Astrocyte (in vitro differentiated cells and primary cell): ENCODE data around the gene AQP7. TPM values are rescaled to one million over a fixed set of nuclear protein-coding genes. Genes with fewer than 3 reads are reported as not detected.
"Not testable (repeated sequence)": the region's sequence is repeated elsewhere in the genome, so short reads cannot be mapped to it uniquely, and the experiment has no call there.

ENCODE experiments used
- DNase-seq: peaks from one replicate; pipeline ENCODE4 v3.0.0-alpha.2; 2010; ENCODE audit warnings: low read depth
- FAIRE-seq: peaks from 2 replicates; lab custom pipeline; 2011; peaks lifted over from hg19 to GRCh38; lab: Jason Lieb, UNC
- H2AFZ ChIP-seq: 2 replicates; pipeline ENCODE4 v1.6.0; 2012; ENCODE audit warnings: low read depth, low read length, inconsistent platforms
- H3K27ac ChIP-seq: 2 replicates; pipeline ENCODE4 v1.5.1; 2011; ENCODE audit warnings: low read depth, low read length, inconsistent platforms
- H3K27me3 ChIP-seq: 2 replicates; pipeline ENCODE4 v1.6.0; 2011; ENCODE audit warnings: low read length, inconsistent platforms; ENCODE audit not compliant: insufficient read depth
- H3K36me3 ChIP-seq: 2 replicates; pipeline ENCODE4 v1.5.1; 2011; ENCODE audit warnings: low read length, inconsistent platforms; ENCODE audit not compliant: insufficient read depth
- H3K4me1 ChIP-seq: 2 replicates; pipeline ENCODE4 v1.5.1; 2011; ENCODE audit warnings: low read length, inconsistent platforms; ENCODE audit not compliant: insufficient read depth
- H3K4me2 ChIP-seq: 2 replicates; pipeline ENCODE4 v1.6.0; 2012; ENCODE audit warnings: low read length, inconsistent platforms
- H3K4me3 ChIP-seq: 2 replicates; pipeline ENCODE4 v1.5.1; 2011; ENCODE audit warnings: low read depth, mild to moderate bottlenecking, low read length, inconsistent platforms; ENCODE audit not compliant: insufficient read depth
- H3K79me2 ChIP-seq: 2 replicates; pipeline ENCODE4 v1.6.0; 2012; ENCODE audit warnings: mild to moderate bottlenecking, low read length, inconsistent platforms; ENCODE audit not compliant: insufficient read depth
- H3K9ac ChIP-seq: 2 replicates; pipeline ENCODE4 v1.6.0; 2012; ENCODE audit warnings: mild to moderate bottlenecking, low read length, inconsistent platforms
- H3K9me3 ChIP-seq: 2 replicates; pipeline ENCODE4 v1.5.1; 2012; ENCODE audit warnings: low read depth, mild to moderate bottlenecking, low read length, inconsistent platforms; ENCODE audit not compliant: insufficient read depth
- H4K20me1 ChIP-seq: 2 replicates; pipeline ENCODE4 v1.6.0; 2012; ENCODE audit warnings: low read length, inconsistent platforms; ENCODE audit not compliant: insufficient read depth
- H3K27ac Mint-ChIP-seq: one replicate; pipeline ENCODE4 v1.8.0; 2021; ENCODE audit warnings: mild to moderate bottlenecking, mixed read lengths; ENCODE audit not compliant: unreplicated experiment
- H3K27me3 Mint-ChIP-seq: one replicate; pipeline ENCODE4 v1.8.0; 2021; ENCODE audit warnings: low read depth, mixed read lengths; ENCODE audit not compliant: unreplicated experiment
- H3K36me3 Mint-ChIP-seq: one replicate; pipeline ENCODE4 v1.8.0; 2021; ENCODE audit warnings: low read depth, mixed read lengths; ENCODE audit not compliant: unreplicated experiment
- H3K4me1 Mint-ChIP-seq: one replicate; pipeline ENCODE4 v1.8.0; 2021; ENCODE audit warnings: low read depth, mixed read lengths; ENCODE audit not compliant: unreplicated experiment
- H3K4me3 Mint-ChIP-seq: one replicate; pipeline ENCODE4 v1.8.0; 2021; ENCODE audit warnings: mild to moderate bottlenecking, moderate library complexity, mixed read lengths; ENCODE audit not compliant: unreplicated experiment
- H3K9me3 Mint-ChIP-seq: one replicate; pipeline ENCODE4 v1.8.0; 2021; ENCODE audit warnings: mild to moderate bottlenecking, mixed read lengths; ENCODE audit not compliant: unreplicated experiment
- CTCF ChIP-seq: IDR thresholded peaks from 2 replicates; pipeline ENCODE4 v1.5.1; 2011; ENCODE audit warnings: low read depth, mild to moderate bottlenecking, inconsistent platforms, low read length, moderate library complexity; ENCODE audit not compliant: insufficient read depth
- EZH2 ChIP-seq: IDR thresholded peaks from 2 replicates; pipeline ENCODE4 v1.6.1; 2012; ENCODE audit warnings: mild to moderate bottlenecking, low read length, inconsistent platforms; ENCODE audit not compliant: insufficient read depth
- total RNA-seq: library from RNA; stranded (reverse); gene quantifications from 2 replicates; pipeline ENCODE4 v1.2.1, GENCODE V29; 2021

The AQP7 gene
- total RNA-seq, 1 donor from 2014 or later: 1.9 TPM

GRCh38 chr9:33424043-33424442 is 21.7 kb upstream of the AQP7 start:
- peaks cover 17% of the 10 kb centered on the region for H3K27me3 Mint-ChIP-seq
- H3K4me2 ChIP-seq, H3K9me3 ChIP-seq, H3K36me3 ChIP-seq, H2AFZ ChIP-seq, H3K4me3 ChIP-seq, H3K4me1 ChIP-seq, H3K27me3 ChIP-seq, H4K20me1 ChIP-seq, H3K4me1 Mint-ChIP-seq, DNase-seq, H3K27ac ChIP-seq, H3K9me3 Mint-ChIP-seq, H3K4me3 Mint-ChIP-seq, H3K27ac Mint-ChIP-seq, FAIRE-seq, H3K9ac ChIP-seq, H3K79me2 ChIP-seq, H3K36me3 Mint-ChIP-seq: not testable (repeated sequence)

- no peak for FAIRE-seq
Measured at GRCh38 chr9:33419708-33420303, 17.4 kb upstream of the AQP7 start.

GRCh38 chr9:33418090-33418489 is 15.7 kb upstream of the AQP7 start:
- no peak overlapping the region for H3K27ac Mint-ChIP-seq
- no peak for TF ChIP-seq EZH2
- no peak for TF ChIP-seq CTCF
- H3K27ac ChIP-seq: no peak overlapping the region

More at GRCh38 chr9:33419708-33420303, 17.4 kb upstream of the AQP7 start:
- no peak for DNase-seq
- Histone ChIP-seq H3K27ac (no peak overlapping the region), H3K36me3 (no peaks in the 10 kb centered on the region), H3K4me3 (no peak overlapping the region), H3K4me2 (no peak overlapping the region), H3K4me1 (no peaks in the 10 kb centered on the region), H3K9me3 (no peaks in the 10 kb centered on the region), H4K20me1 (no peaks in the 10 kb centered on the region), H3K27me3 (peaks cover 14% of the 10 kb centered on the region), H3K9ac (no peak overlapping the region), H3K79me2 (no peaks in the 10 kb centered on the region), H2AFZ (no peak overlapping the region)
- Mint-ChIP-seq H3K4me1 (peaks cover 3% of the 10 kb centered on the region), H3K4me3 (no peak overlapping the region), H3K36me3 (no peaks in the 10 kb centered on the region), H3K9me3 (peaks cover 5% of the 10 kb centered on the region), H3K27ac (no peak overlapping the region), H3K27me3 (peaks cover 40% of the 10 kb centered on the region)
- TF ChIP-seq CTCF (no peak), EZH2 (no peak)

More at GRCh38 chr9:33418090-33418489, 15.7 kb upstream of the AQP7 start:
- H3K27me3 Mint-ChIP-seq: peaks cover 44% of the 10 kb centered on the region
- no peak overlapping the region for H3K9ac ChIP-seq
- FAIRE-seq (no peak), DNase-seq (no peak)
- H3K9me3 Mint-ChIP-seq: peaks cover 5% of the 10 kb centered on the region
- H4K20me1 ChIP-seq: no peaks in the 10 kb centered on the region
- no peaks in the 10 kb centered on the region for H3K36me3 Mint-ChIP-seq
- H3K4me3 Mint-ChIP-seq: no peak overlapping the region
- H3K4me3 ChIP-seq: no peak overlapping the region
- peaks cover 14% of the 10 kb centered on the region for H3K27me3 ChIP-seq
- H3K4me1 Mint-ChIP-seq: peaks cover 3% of the 10 kb centered on the region
- H3K36me3 ChIP-seq: no peaks in the 10 kb centered on the region
- no peaks in the 10 kb centered on the region for H3K4me1 ChIP-seq
- H3K79me2 ChIP-seq: no peaks in the 10 kb centered on the region
- no peak overlapping the region for H3K4me2 ChIP-seq
- no peak overlapping the region for H2AFZ ChIP-seq
- H3K9me3 ChIP-seq: no peaks in the 10 kb centered on the region
